GM10248 (cell line): ENCODE data around the gene C22orf31.

Experiments used
- CTCF ChIA-PET: fragments of 300-600 bp; sonication (Branson Sonifier 250); formaldehyde crosslinking; extraction: SDS; loops from one replicate; lab custom pipeline; 2021; ENCODE audit warnings: antibody characterized with exemption; lab: Yijun Ruan, JAX
- POLR2A ChIA-PET: fragments of 350-650 bp; sonication (Branson Sonifier 250); formaldehyde crosslinking; extraction: SDS; loops from one replicate; lab custom pipeline; 2020; ENCODE audit warnings: antibody characterized with exemption; lab: Yijun Ruan, JAX
- DNase-seq: peaks from one replicate; pipeline ENCODE4 v3.0.0; 2012; ENCODE audit errors: extremely low spot score
- CTCF ChIP-seq: IDR thresholded peaks from 2 replicates; pipeline ENCODE4 v1.5.1; 2012; ENCODE audit warnings: mild to moderate bottlenecking, low read depth; ENCODE audit errors: extremely low read depth, missing control alignments, control extremely low read depth

C22orf31 gene

GRCh38 chr22:29093030-29093429 lies 31.4 kb upstream of the C22orf31 start:
- ChIA-PET CTCF (interaction anchor here (1.2 to 1.5 kb wide), 2 partner anchors 8 to 17 kb away, joined by 3 read pairs; no protein-coding TSS in a partner anchor), POLR2A (no interaction called here)
- DNase-seq: no peak
- no peak for TF ChIP-seq CTCF

GRCh38 chr22:29092243-29092642 lies 30.6 kb upstream of the C22orf31 start:
- no peak for TF ChIP-seq CTCF
- CTCF ChIA-PET: interaction anchor here (1.5 kb wide), 1 partner anchor 8 kb away, joined by 3 read pairs; no protein-coding TSS in a partner anchor
- no peak for DNase-seq
- POLR2A ChIA-PET: no interaction called here

- ChIA-PET CTCF (interaction anchor here (1.5 kb wide), 1 partner anchor 64 kb away, joined by 5 read pairs; no protein-coding TSS in a partner anchor), POLR2A (no interaction called here)
- DNase-seq: no peak
- TF ChIP-seq CTCF: no peak
Measured at GRCh38 chr22:29090039-29090438, 28.4 kb upstream of the C22orf31 start.

GRCh38 chr22:29089507-29089906 lies 27.9 kb upstream of the C22orf31 start:
- TF ChIP-seq CTCF: no peak
- ChIA-PET CTCF (interaction anchor here (1.4 to 1.5 kb wide), 3 partner anchors 15 to 65 kb away, joined by 3 to 5 read pairs (median 5); no protein-coding TSS in a partner anchor), POLR2A (no interaction called here)
- DNase-seq: no peak

- POLR2A ChIA-PET: interaction anchor here (0.6 kb wide), 1 partner anchor 790 kb away, joined by 3 read pairs; no protein-coding TSS in a partner anchor
- CTCF ChIA-PET: interaction anchor here (1.0 to 1.5 kb wide), 4 partner anchors 12 to 65 kb away, joined by 3 to 5 read pairs (median 4); no protein-coding TSS in a partner anchor
- DNase-seq: no peak
- TF ChIP-seq CTCF: no peak
Measured at GRCh38 chr22:29088809-29089208, 27.2 kb upstream of the C22orf31 start.

GRCh38 chr22:29087012-29087411 lies 25.4 kb upstream of the C22orf31 start:
- ChIA-PET POLR2A (no interaction called here), CTCF (no interaction called here)
- no peak for TF ChIP-seq CTCF
- DNase-seq: no peak
